ENCODE measurements around the gene ZNF483.
A peak's percentile ranks its signal among the peaks of the same experiment; 100 is the strongest.

The ZNF483 gene

GRCh38 chr9:111599092-111599954 lies 74.3 kb downstream of the ZNF483 start, which contains the start of gene PTGR1:
Gene PTGR1, minus strand, starts transcription at chr9:111599647. Its CDS starts 2,225 bp downstream, at chr9:111597422.
- in situ Hi-C loops (cut with MboI; ENCODE audit: low pct_unique_long_range_greater_than_20kb, low sequenced_read_pairs, unreplicated experiment), result no loop called here
- TF ChIP-seq CTCF (IDR thresholded peaks at IDR 0.05; ENCODE audit: extremely low read depth, insufficient read depth, missing control alignments), result no peak
- DNase-seq (ENCODE audit: low spot score), result peak; percentile 64

- no peak for DNase-seq (ENCODE audit: low spot score)
- in situ Hi-C loops (cut with MboI; ENCODE audit: low pct_unique_long_range_greater_than_20kb, low sequenced_read_pairs, unreplicated experiment), result no loop called here
- TF ChIP-seq CTCF (IDR thresholded peaks at IDR 0.05; ENCODE audit: extremely low read depth, insufficient read depth, missing control alignments), result no peak
Observed at GRCh38 chr9:111599955-111600343, 75.0 kb downstream of the ZNF483 start.

GRCh38 chr9:111601237-111602018 lies 76.4 kb downstream of the ZNF483 start:
- in situ Hi-C loops (cut with MboI; ENCODE audit: low pct_unique_long_range_greater_than_20kb, low sequenced_read_pairs, unreplicated experiment), result no loop called here
- no peak for DNase-seq (ENCODE audit: low spot score)
- no peak for TF ChIP-seq CTCF (IDR thresholded peaks at IDR 0.05; ENCODE audit: extremely low read depth, insufficient read depth, missing control alignments)

GRCh38 chr9:111603041-111603440 lies 78.1 kb downstream of the ZNF483 start:
- in situ Hi-C loops (cut with MboI; ENCODE audit: low pct_unique_long_range_greater_than_20kb, low sequenced_read_pairs, unreplicated experiment), result no loop called here
- DNase-seq (ENCODE audit: low spot score), result no peak
- no peak for TF ChIP-seq CTCF (IDR thresholded peaks at IDR 0.05; ENCODE audit: extremely low read depth, insufficient read depth, missing control alignments)

- no peak for TF ChIP-seq CTCF (IDR thresholded peaks at IDR 0.05; ENCODE audit: extremely low read depth, insufficient read depth, missing control alignments)
- in situ Hi-C loops (cut with MboI; ENCODE audit: low pct_unique_long_range_greater_than_20kb, low sequenced_read_pairs, unreplicated experiment), result no loop called here
- no peak for DNase-seq (ENCODE audit: low spot score)
Observed at GRCh38 chr9:111604054-111604615, 79.2 kb downstream of the ZNF483 start.

- no peak for DNase-seq (ENCODE audit: low spot score)
- in situ Hi-C loops (cut with MboI; ENCODE audit: low pct_unique_long_range_greater_than_20kb, low sequenced_read_pairs, unreplicated experiment), result no loop called here
Observed at GRCh38 chr9:111605041-111605559, 80.1 kb downstream of the ZNF483 start.

More at GRCh38 chr9:111605041-111605559, 80.1 kb downstream of the ZNF483 start:
- TF ChIP-seq CTCF (IDR thresholded peaks at IDR 0.05; ENCODE audit: extremely low read depth, insufficient read depth, missing control alignments), result no peak

Data from GM13977 (cell line).